GOT3 (cell line): ENCODE measurements around the gene SLC18A3.

Experiments
- DNase-seq: peaks from one replicate; lab custom pipeline; 2025; ENCODE audit warnings: mixed read lengths; lab: John Stamatoyannopoulos, UW

SLC18A3 gene

GRCh38 chr10:49596493-49596809, 13.7 kb upstream of the SLC18A3 start:
- DNase-seq = no peak

- DNase-seq = no peak
Measured at GRCh38 chr10:49596836-49597235, 13.3 kb upstream of the SLC18A3 start.

GRCh38 chr10:49597426-49598163, 12.5 kb upstream of the SLC18A3 start:
- DNase-seq = no peak

- DNase-seq = no peak
Measured at GRCh38 chr10:49598164-49598856, 11.8 kb upstream of the SLC18A3 start.

GRCh38 chr10:49598986-49599385, 11.1 kb upstream of the SLC18A3 start:
- no peak for DNase-seq

- no peak for DNase-seq
Measured at GRCh38 chr10:49599546-49599945, 10.6 kb upstream of the SLC18A3 start.

- DNase-seq = no peak
Measured at GRCh38 chr10:49600046-49600445, 10.1 kb upstream of the SLC18A3 start.

GRCh38 chr10:49600781-49601400, 9.2 kb upstream of the SLC18A3 start:
- DNase-seq = no peak

- DNase-seq = no peak
Measured at GRCh38 chr10:49601857-49602256, 8.3 kb upstream of the SLC18A3 start.

GRCh38 chr10:49602380-49603023, 7.6 kb upstream of the SLC18A3 start:
- DNase-seq = no peak

GRCh38 chr10:49605216-49605938, 4.7 kb upstream of the SLC18A3 start:
- no peak for DNase-seq

- no peak for DNase-seq
Measured at GRCh38 chr10:49605939-49606509, 4.1 kb upstream of the SLC18A3 start.

- DNase-seq = peak; percentile 7
Measured at GRCh38 chr10:49606981-49607535, 3.1 kb upstream of the SLC18A3 start.

GRCh38 chr10:49608166-49609005, 1.7 kb upstream of the SLC18A3 start:
- DNase-seq = no peak

GRCh38 chr10:49609006-49609282, 1.2 kb upstream of the SLC18A3 start:
- DNase-seq = no peak

GRCh38 chr10:49609283-49610113, 612 bp upstream of the SLC18A3 start:
- no peak for DNase-seq

- DNase-seq = no peak
Measured at GRCh38 chr10:49610458-49611165, 502 bp downstream of the SLC18A3 start.

- no peak for DNase-seq
Measured at GRCh38 chr10:49611166-49611815, 1.2 kb downstream of the SLC18A3 start.
